PC-3 (cell line): Measurements from ENCODE around the gene ADCY10. TPM values are rescaled to one million over a fixed set of nuclear protein-coding genes. Genes with fewer than 3 reads are reported as not detected.

ENCODE experiments used
- ATAC-seq: fragments of 200-7000 bp; cut with Tn5 transposase; 2 replicates; pipeline ENCODE4 v1.9.1; 2020; ENCODE audit warnings: mild to moderate bottlenecking, moderate library complexity
- BruUV-seq: library from RNA; stranded (reverse); fragments of 400-500 nt; replicated peaks from 2 replicates; lab custom pipeline; 2021; lab: Mats Ljungman, UMichigan
- CTCF ChIA-PET: fragments of 300-600 bp; sonication (Branson Sonifier 250); formaldehyde crosslinking; loops from one replicate; lab custom pipeline; 2022; ENCODE audit warnings: antibody characterized with exemption; lab: Charles Lee
- POLR2A ChIA-PET: fragments of 300-600 bp; sonication (Branson Sonifier 250); formaldehyde crosslinking; loops from one replicate; lab custom pipeline; 2022; ENCODE audit warnings: antibody characterized with exemption; ENCODE audit not compliant: unreplicated experiment; lab: Charles Lee
- DNase-seq: peaks from one replicate; pipeline ENCODE4 v3.0.0-alpha.2; 2015
- H2AFZ ChIP-seq: fragments of 300-600 bp; sonication (generic); 2 replicates; pipeline ENCODE4 v1.6.0; 2016; ENCODE audit warnings: antibody characterized with exemption, low read length
- H3F3A ChIP-seq: fragments of 300-600 bp; sonication (generic); one replicate; pipeline ENCODE4 v1.6.0; 2017; ENCODE audit warnings: antibody characterized with exemption, low read length, control low read depth, mild to moderate bottlenecking; ENCODE audit not compliant: unreplicated experiment
- H3K27ac ChIP-seq: fragments of 300-600 bp; sonication (generic); 2 replicates; pipeline ENCODE4 v1.5.1; 2016; ENCODE audit warnings: mild to moderate bottlenecking, low read length
- H3K27me3 ChIP-seq: fragments of 300-600 bp; sonication (generic); 2 replicates; pipeline ENCODE4 v1.6.1; 2016; ENCODE audit warnings: low read length, mixed read lengths
- H3K36me3 ChIP-seq: fragments of 300-600 bp; sonication (generic); 2 replicates; pipeline ENCODE4 v1.6.1; 2016; ENCODE audit warnings: low read depth, mixed run types, low read length, mixed read lengths
- H3K4me1 ChIP-seq: fragments of 300-600 bp; sonication (generic); 2 replicates; pipeline ENCODE4 v1.5.1; 2016; ENCODE audit warnings: low read length; ENCODE audit not compliant: insufficient read depth
- H3K4me2 ChIP-seq: fragments of 300-600 bp; sonication (generic); 2 replicates; pipeline ENCODE4 v1.6.0; 2016; ENCODE audit warnings: low read length
- H3K4me3 ChIP-seq: fragments of 300-600 bp; sonication (generic); 2 replicates; pipeline ENCODE4 v1.5.1; 2016; ENCODE audit warnings: mild to moderate bottlenecking, low read length, mixed read lengths
- H3K79me2 ChIP-seq: fragments of 300-600 bp; sonication (generic); 2 replicates; pipeline ENCODE4 v1.6.1; 2017; ENCODE audit warnings: low read length, mixed read lengths
- H3K9ac ChIP-seq: fragments of 300-600 bp; sonication (generic); 2 replicates; pipeline ENCODE4 v1.6.0; 2016; ENCODE audit warnings: mild to moderate bottlenecking, low read length
- H3K9me2 ChIP-seq: fragments of 300-600 bp; sonication (generic); replicated peaks from 2 replicates; pipeline ENCODE4 v1.6.1; 2016; ENCODE audit warnings: mixed run types, low read length, mixed read lengths
- H3K9me3 ChIP-seq: fragments of 300-600 bp; sonication (generic); 2 replicates; pipeline ENCODE4 v1.6.1; 2016; ENCODE audit warnings: low read length, mixed read lengths
- H4K20me1 ChIP-seq: fragments of 300-600 bp; sonication (generic); 2 replicates; pipeline ENCODE4 v1.6.1; 2016; ENCODE audit warnings: low read length, mixed read lengths
- EZH2 ChIP-seq: fragments of 300-600 bp; sonication (generic); IDR thresholded peaks from one replicate; pipeline ENCODE4 v1.6.1; 2017; ENCODE audit warnings: antibody characterized with exemption, mild to moderate bottlenecking, low read length; ENCODE audit not compliant: unreplicated experiment
- EZH2phosphoT487 ChIP-seq: fragments of 300-600 bp; sonication (generic); IDR thresholded peaks from 2 replicates; pipeline ENCODE4 v1.6.1; 2018; ENCODE audit warnings: mild to moderate bottlenecking, antibody characterized with exemption, low read length, borderline replicate concordance
- intact Hi-C: fragments of 100-400 bp; cut with micrococcal nuclease; formaldehyde crosslinking; loops from 2 replicates; pipeline ENCODE4 v1.9.0; 2023
- total RNA-seq: library from RNA; depleted of rRNA; stranded (reverse); fragments of >200 nt; gene quantifications from 2 replicates; pipeline ENCODE4 v1.2.3, GENCODE V29; 2014
- TF ChIP-seq, protein P1 (sequence below): fragments of 300-600 bp; sonication (generic); conservative IDR thresholded peaks from 2 replicates; pipeline ENCODE4 v1.5.1; 2017; ENCODE audit warnings: antibody characterized with exemption, low read depth, mild to moderate bottlenecking, low read length

ADCY10 gene
- total RNA-seq, 1 experiment from 2014 or later = not detected

DNA sequence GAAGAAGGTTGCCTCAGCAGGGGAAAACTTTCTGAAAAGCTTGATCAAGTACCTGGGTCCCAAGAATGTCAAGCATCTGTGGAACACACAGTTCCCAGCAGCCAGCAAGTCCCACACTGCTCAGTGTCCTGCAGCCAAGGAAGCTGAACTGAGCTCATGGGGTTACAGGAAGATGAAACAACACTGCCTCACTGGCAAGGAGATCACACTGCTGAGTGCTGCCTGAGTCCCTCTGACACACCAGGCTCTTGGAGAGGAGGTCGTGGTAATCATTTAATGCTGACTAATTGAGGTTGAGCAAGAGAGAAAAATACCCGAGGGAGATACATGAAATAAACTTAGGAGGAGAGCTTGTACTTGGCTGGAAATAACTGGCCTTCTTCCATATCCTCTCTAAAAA lies 116.9 kb downstream of the ADCY10 start:
- Histone ChIP-seq H3K9me2 (no peaks in the 10 kb centered on the region), H3K27ac (peak overlapping the region; percentile 82), H3K4me1 (peaks cover 45% of the 10 kb centered on the region), H3K36me3 (0 out of 2 replicates have a peak, but pooled peaks cover 3% of the 10 kb centered on the region), H3K4me3 (no peak overlapping the region), H3K9ac (peak overlapping the region; percentile 2), H3K79me2 (no peaks in the 10 kb centered on the region), H3K9me3 (no peaks in the 10 kb centered on the region), H3K4me2 (peak overlapping the region; percentile 60), H3K27me3 (no peaks in the 10 kb centered on the region), H3F3A (peaks cover 9% of the 10 kb centered on the region), H2AFZ (no peak overlapping the region), H4K20me1 (no peaks in the 10 kb centered on the region)
- ChIA-PET CTCF (interaction anchor here (0.5 to 1.9 kb wide), 3 partner anchors 83 to 388 kb away, joined by 4 to 10 read pairs (median 4); no protein-coding TSS in a partner anchor), POLR2A (interaction anchor here (0.5 kb wide), 1 partner anchor 74 kb away, joined by 3 read pairs; no protein-coding TSS in a partner anchor)
- ATAC-seq = peak; percentile 83
- no peak for TF ChIP-seq EZH2phosphoT487
- TF ChIP-seq, protein P1, sequence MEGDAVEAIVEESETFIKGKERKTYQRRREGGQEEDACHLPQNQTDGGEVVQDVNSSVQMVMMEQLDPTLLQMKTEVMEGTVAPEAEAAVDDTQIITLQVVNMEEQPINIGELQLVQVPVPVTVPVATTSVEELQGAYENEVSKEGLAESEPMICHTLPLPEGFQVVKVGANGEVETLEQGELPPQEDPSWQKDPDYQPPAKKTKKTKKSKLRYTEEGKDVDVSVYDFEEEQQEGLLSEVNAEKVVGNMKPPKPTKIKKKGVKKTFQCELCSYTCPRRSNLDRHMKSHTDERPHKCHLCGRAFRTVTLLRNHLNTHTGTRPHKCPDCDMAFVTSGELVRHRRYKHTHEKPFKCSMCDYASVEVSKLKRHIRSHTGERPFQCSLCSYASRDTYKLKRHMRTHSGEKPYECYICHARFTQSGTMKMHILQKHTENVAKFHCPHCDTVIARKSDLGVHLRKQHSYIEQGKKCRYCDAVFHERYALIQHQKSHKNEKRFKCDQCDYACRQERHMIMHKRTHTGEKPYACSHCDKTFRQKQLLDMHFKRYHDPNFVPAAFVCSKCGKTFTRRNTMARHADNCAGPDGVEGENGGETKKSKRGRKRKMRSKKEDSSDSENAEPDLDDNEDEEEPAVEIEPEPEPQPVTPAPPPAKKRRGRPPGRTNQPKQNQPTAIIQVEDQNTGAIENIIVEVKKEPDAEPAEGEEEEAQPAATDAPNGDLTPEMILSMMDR = 0 out of 2 replicates have a peak, but pooled peaks have one; percentile 32
- DNase-seq = peak; percentile 95
- intact Hi-C loops = no loop called here
- no TSS peak for BruUV-seq

GRCh38 chr1:167795810-167796740 lies 117.9 kb downstream of the ADCY10 start:
- intact Hi-C loops = no loop called here
- Histone ChIP-seq H3K9ac (peak overlapping the region; percentile 21), H3K4me1 (peaks cover 45% of the 10 kb centered on the region), H3K36me3 (0 out of 2 replicates have a peak, but pooled peaks cover 3% of the 10 kb centered on the region), H3K4me2 (peak overlapping the region; percentile 60), H3F3A (peaks cover 9% of the 10 kb centered on the region), H3K27ac (peak overlapping the region; percentile 82), H3K4me3 (peak overlapping the region; percentile 6; the same call in 1 of the 2 replicates), H3K9me2 (no peaks in the 10 kb centered on the region), H3K79me2 (no peaks in the 10 kb centered on the region), H3K27me3 (no peaks in the 10 kb centered on the region), H3K9me3 (no peaks in the 10 kb centered on the region), H2AFZ (peak overlapping the region; percentile 35), H4K20me1 (no peaks in the 10 kb centered on the region)
- POLR2A ChIA-PET = interaction anchor here (0.5 kb wide), 1 partner anchor 73 kb away, joined by 3 read pairs; no protein-coding TSS in a partner anchor
- no TSS peak for BruUV-seq
- DNase-seq (peak; percentile 93), ATAC-seq (peak; percentile 63)
- TF ChIP-seq EZH2phosphoT487 (no peak), EZH2 (no peak)
- TF ChIP-seq, protein P1 = no peak
- CTCF ChIA-PET = interaction anchor here (1.0 to 1.9 kb wide), 2 partner anchors 286 to 526 kb away, joined by 4 to 10 read pairs; no protein-coding TSS in a partner anchor
